Fibroblast of villous mesenchyme (primary cell): ENCODE data around the gene COG2. TPM values are rescaled to one million over a fixed set of nuclear protein-coding genes. Genes with fewer than 3 reads are reported as not detected.

Source experiments
- DNase-seq: peaks from one replicate; pipeline ENCODE4 v3.0.0-alpha.2; 2010; ENCODE audit warnings: low read depth
- H3K4me3 ChIP-seq: 2 replicates; pipeline ENCODE4 v1.5.1; 2011; ENCODE audit warnings: low read depth, mild to moderate bottlenecking, low read length
- CTCF ChIP-seq: IDR thresholded peaks from 2 replicates; pipeline ENCODE4 v1.5.1; 2012; ENCODE audit warnings: low read depth, mild to moderate bottlenecking, low read length; ENCODE audit not compliant: insufficient read depth
- total RNA-seq: library from RNA; depleted of rRNA; stranded (reverse); fragments of >200 nt; gene quantifications from 2 replicates; pipeline ENCODE4 v1.2.3, GENCODE V29; 2012

COG2 gene
- total RNA-seq, 1 donor, result 21.6 TPM

GRCh38 chr1:230699716-230700115, 57.4 kb downstream of the COG2 start:
- H3K4me3 ChIP-seq, result no peak overlapping the region
- DNase-seq, result no peak
- TF ChIP-seq CTCF, result no peak

- no peak for TF ChIP-seq CTCF
- no peak overlapping the region for H3K4me3 ChIP-seq
- DNase-seq, result no peak
Measured at GRCh38 chr1:230700132-230700531, 57.9 kb downstream of the COG2 start.

DNA sequence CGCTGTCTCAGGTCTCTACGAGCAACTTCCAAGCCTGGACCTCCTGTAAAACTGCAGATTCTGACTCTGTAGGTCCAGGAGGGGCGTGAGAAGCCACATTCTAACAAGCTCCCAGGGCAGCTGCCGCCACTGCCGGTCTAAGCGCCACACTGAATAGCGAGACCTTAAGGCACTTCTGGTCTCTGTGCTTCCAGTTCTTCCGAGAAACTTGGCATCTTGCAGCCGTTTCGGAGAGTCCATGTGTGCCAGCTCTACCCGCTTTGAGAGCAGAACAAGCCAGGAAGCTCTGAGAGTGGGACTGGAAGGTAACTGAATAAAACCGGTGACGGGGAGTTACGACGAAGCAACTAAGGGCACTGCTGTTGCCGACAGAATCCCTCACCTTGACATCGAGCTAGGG, 59.2 kb downstream of the COG2 start:
- H3K4me3 ChIP-seq, result no peak overlapping the region
- no peak for DNase-seq
- no peak for TF ChIP-seq CTCF

DNA sequence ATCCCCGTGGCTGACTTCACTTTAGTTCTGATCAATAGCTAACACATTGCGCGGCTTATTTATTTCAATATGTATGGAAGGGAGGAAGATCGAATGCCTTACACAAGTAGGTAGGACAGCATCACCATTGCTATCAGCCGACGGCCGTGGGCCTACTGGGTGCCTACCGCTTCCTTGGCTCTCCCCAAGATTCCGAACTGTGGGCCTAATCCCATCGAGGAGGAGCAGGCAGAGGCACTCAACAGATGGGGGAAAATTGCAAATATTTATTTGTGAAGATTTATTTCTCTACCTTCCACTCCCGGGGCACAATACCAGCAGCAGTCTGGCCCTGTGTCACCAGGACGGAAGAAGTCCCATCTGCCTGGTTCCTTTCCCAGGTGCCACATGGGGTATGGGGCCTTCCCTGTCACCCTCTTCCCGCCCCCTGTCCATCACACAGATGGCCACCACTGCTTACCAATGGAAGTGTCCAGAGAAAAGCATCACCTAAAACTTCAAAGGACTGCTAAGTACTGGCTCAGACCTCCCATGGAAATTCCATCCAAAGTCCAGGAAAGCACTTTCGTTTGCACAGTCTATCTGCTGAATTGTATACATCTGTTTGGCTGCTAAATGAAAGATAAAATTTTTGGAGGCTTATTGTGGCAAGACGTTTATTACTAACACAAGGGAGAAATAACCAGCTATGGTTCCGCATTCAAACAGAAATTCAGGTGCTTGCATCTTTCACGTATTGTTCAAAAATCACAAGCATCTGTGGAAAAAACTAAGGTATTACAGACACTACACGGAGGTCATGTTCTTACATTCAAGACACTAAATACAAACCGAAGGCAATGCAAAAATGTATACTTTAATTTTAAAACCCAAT, 59.9 kb downstream of the COG2 start:
- no peak for TF ChIP-seq CTCF
- DNase-seq, result no peak
- no peak overlapping the region for H3K4me3 ChIP-seq

- H3K4me3 ChIP-seq, result no peak overlapping the region
- DNase-seq, result no peak
- no peak for TF ChIP-seq CTCF
Measured at GRCh38 chr1:230702934-230703678, 60.8 kb downstream of the COG2 start.

GRCh38 chr1:230703679-230704385, 61.6 kb downstream of the COG2 start:
- DNase-seq, result no peak
- H3K4me3 ChIP-seq, result no peak overlapping the region
- TF ChIP-seq CTCF, result no peak
